Loucy (cell line): ENCODE results near the gene RNF169.

Experiments used
- EZH2phosphoT487 ChIP-seq: fragments of 200-600 bp; IDR thresholded peaks from 2 replicates; pipeline ENCODE4 v1.6.1; 2018; ENCODE audit warnings: antibody characterized with exemption, mild to moderate bottlenecking, moderate library complexity, borderline replicate concordance
- TF ChIP-seq, protein P1 (sequence below): fragments of 200-600 bp; sonication (generic); conservative IDR thresholded peaks from 2 replicates; pipeline ENCODE4 v1.5.1; 2014; ENCODE audit warnings: mild to moderate bottlenecking, antibody characterized with exemption, low read length

GRCh38 chr11:74777038-74777437 lies 28.4 kb downstream of the RNF169 start:
- TF ChIP-seq, protein P1, sequence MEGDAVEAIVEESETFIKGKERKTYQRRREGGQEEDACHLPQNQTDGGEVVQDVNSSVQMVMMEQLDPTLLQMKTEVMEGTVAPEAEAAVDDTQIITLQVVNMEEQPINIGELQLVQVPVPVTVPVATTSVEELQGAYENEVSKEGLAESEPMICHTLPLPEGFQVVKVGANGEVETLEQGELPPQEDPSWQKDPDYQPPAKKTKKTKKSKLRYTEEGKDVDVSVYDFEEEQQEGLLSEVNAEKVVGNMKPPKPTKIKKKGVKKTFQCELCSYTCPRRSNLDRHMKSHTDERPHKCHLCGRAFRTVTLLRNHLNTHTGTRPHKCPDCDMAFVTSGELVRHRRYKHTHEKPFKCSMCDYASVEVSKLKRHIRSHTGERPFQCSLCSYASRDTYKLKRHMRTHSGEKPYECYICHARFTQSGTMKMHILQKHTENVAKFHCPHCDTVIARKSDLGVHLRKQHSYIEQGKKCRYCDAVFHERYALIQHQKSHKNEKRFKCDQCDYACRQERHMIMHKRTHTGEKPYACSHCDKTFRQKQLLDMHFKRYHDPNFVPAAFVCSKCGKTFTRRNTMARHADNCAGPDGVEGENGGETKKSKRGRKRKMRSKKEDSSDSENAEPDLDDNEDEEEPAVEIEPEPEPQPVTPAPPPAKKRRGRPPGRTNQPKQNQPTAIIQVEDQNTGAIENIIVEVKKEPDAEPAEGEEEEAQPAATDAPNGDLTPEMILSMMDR, result no peak
- no peak for TF ChIP-seq EZH2phosphoT487
